Spinal cord (tissue), 10 donors: ENCODE results near the gene PDE6A. TPM values are rescaled to one million over a fixed set of nuclear protein-coding genes. Genes with fewer than 3 reads are reported as not detected.
"Not testable (repeated sequence)": the region's sequence is repeated elsewhere in the genome, so short reads cannot be mapped to it uniquely, and the experiment has no call there.

Experiments used
- DNase-seq, 6 donors: peaks; one replicate each; pipeline versions ENCODE4 v3.0.0 to v3.0.0-alpha.2; 2013 to 2015; ENCODE audit warnings: low spot score in 6 of 6, low read depth in 4 of 6
- H3K27ac ChIP-seq: one replicate; pipeline ENCODE4 v1.5.1; 2013; ENCODE audit warnings: low read depth, low read length, control low read depth
- H3K27me3 ChIP-seq: one replicate; pipeline ENCODE4 v1.6.1; 2013; ENCODE audit warnings: low read length; ENCODE audit not compliant: control insufficient read depth, insufficient read depth
- H3K36me3 ChIP-seq: one replicate; pipeline ENCODE4 v1.6.1; 2013; ENCODE audit warnings: low read length; ENCODE audit not compliant: control insufficient read depth, insufficient read depth
- H3K4me1 ChIP-seq: one replicate; pipeline ENCODE4 v1.6.1; 2013; ENCODE audit warnings: low read length; ENCODE audit not compliant: control insufficient read depth, insufficient read depth
- H3K4me3 ChIP-seq: one replicate; pipeline ENCODE4 v1.5.1; 2013; ENCODE audit warnings: low read depth, low read length, control low read depth
- H3K9me3 ChIP-seq: one replicate; pipeline ENCODE4 v1.6.1; 2013; ENCODE audit warnings: low read length; ENCODE audit not compliant: control insufficient read depth, insufficient read depth
- WGBS: methylation state at CpG from one replicate; pipeline ENCODE4 v1.1.5; 2013; ENCODE audit warnings: missing lambda C conversion rate; ENCODE audit not compliant: insufficient coverage; 5-methylcytosine and 5-hydroxymethylcytosine counted together
- polyA plus RNA-seq, 2 donors: library from polyadenylated mRNA; unstranded; fragments of 120-200 nt; gene quantifications; one replicate each; pipeline ENCODE4 v1.2.1, GENCODE V29; 2013; ENCODE audit not compliant: insufficient read length in 2 of 2
- total RNA-seq, 2 donors: library from RNA; depleted of rRNA in 1 of 2; stranded (reverse); fragments of 120-200 nt in 1 of 2; fragments of >200 nt in 1 of 2; gene quantifications; one replicate each; pipeline versions ENCODE4 v1.2.3 to v1.2.4, GENCODE V29; 2013 to 2014
- donor health status: healthy.

PDE6A gene
- total and polyA plus RNA-seq, 4 donors: 0.06 to 0.44 (median 0.17) TPM

DNA sequence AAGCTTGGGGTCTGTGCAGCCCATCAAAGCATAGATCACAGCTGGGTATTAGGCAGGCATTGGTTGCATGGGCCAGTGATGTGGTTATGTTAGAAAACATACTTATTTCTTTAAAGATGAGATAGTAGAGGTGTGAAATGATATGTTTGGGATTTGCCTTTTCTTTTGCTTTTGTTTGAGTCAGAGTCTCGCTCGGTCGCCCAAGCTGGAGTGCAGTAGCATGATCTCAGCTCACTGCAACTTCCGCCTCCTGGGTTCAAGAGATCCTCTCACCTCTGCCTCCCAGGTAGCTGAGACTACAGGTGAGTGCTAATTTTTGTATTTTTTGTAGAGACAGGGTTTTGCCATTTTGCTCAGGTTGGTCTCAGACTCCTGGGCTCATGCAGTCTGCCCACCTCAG lies 84.8 kb downstream of the PDE6A start:
- WGBS: no CpG with 5 or more reads among the region's 4 CpGs
- no peaks in the 10 kb centered on the region for H3K27me3 ChIP-seq
- no peak overlapping the region for H3K4me3 ChIP-seq
- no peaks in the 10 kb centered on the region for H3K36me3 ChIP-seq
- H3K9me3 ChIP-seq: no peaks in the 10 kb centered on the region
- H3K27ac ChIP-seq: no peak overlapping the region
- DNase-seq: no peak
- peaks cover 3% of the 10 kb centered on the region for H3K4me1 ChIP-seq

DNA sequence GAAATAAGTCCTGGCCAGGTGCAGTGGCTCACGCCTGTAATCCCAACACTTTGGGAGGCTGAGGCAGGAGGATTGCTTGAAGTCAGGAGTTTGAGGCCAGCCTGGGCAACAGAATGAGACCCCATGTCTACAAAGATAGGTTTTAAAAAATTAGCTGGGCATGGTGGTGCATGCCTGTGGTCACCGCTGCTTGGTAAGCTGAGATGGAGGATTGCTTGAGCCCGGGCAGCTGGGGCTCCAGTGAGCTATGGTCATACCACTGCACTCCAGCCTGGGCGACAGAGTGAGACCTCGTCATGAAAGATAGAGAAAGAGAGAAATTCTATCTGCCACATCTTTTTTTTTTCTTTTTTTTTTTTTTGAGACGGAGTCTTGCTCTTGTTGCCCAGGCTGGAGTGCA lies 86.1 kb downstream of the PDE6A start:
- not testable (repeated sequence) for H3K9me3 ChIP-seq, H3K36me3 ChIP-seq, H3K4me1 ChIP-seq, DNase-seq, H3K4me3 ChIP-seq, H3K27me3 ChIP-seq, H3K27ac ChIP-seq
- 100% methylated on average over 3 of the region's 6 CpGs for WGBS

DNA sequence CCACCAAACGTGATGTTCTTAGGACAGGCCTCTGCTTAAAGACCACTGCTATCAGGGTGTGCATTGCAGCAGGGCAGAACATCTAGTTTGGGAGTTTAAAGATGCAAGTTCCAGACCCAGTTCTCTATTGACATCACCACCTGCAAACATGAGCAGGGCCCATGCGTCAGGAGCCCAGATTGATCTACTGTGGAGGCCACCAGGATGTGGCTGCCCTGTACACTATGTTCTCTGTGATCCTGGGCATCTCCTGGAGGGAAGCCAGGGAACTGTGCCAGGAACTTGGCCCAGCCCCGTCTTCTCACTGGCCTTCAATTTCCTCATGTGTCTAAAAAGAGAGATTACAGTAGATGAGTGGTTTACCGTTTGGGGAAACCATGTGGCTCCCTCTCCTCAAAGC lies 87.1 kb downstream of the PDE6A start:
- H3K27ac ChIP-seq: no peak overlapping the region
- WGBS: 33% methylated on average over 1 of the region's 4 CpGs
- H3K4me1 ChIP-seq: peaks cover 3% of the 10 kb centered on the region
- no peaks in the 10 kb centered on the region for H3K9me3 ChIP-seq
- no peaks in the 10 kb centered on the region for H3K36me3 ChIP-seq
- H3K4me3 ChIP-seq: no peak overlapping the region
- peak in 3 of 6 donors; percentile 20 to 62 (median 59) for DNase-seq
- H3K27me3 ChIP-seq: no peaks in the 10 kb centered on the region

DNA sequence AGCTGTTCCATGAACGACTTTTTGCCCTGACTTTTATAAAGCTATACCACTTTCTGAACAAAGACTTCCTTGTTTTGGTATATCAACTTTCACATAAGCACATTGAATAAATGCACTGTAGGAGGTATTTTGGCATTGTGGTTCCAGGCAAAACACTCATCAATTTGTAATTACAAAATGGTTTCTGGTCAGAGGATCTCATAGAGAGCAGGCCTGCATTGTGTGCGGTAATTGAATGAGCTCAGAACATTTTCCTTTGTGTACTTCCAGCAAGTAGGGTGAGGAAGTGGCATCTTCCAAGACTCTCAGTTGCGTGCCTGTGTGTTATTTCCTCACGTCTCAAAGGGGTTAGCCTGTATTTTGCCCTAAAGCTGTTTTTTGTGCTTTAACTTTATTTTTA lies 89.2 kb downstream of the PDE6A start:
- DNase-seq: peak in 1 of 6 donors; percentile 45
- Histone ChIP-seq H3K4me3 (no peak overlapping the region), H3K4me1 (peaks cover 3% of the 10 kb centered on the region), H3K27me3 (no peaks in the 10 kb centered on the region), H3K9me3 (no peaks in the 10 kb centered on the region), H3K36me3 (no peaks in the 10 kb centered on the region), H3K27ac (peak overlapping the region; percentile 57)
- WGBS: 50% methylated on average over 1 of the region's 4 CpGs

DNA sequence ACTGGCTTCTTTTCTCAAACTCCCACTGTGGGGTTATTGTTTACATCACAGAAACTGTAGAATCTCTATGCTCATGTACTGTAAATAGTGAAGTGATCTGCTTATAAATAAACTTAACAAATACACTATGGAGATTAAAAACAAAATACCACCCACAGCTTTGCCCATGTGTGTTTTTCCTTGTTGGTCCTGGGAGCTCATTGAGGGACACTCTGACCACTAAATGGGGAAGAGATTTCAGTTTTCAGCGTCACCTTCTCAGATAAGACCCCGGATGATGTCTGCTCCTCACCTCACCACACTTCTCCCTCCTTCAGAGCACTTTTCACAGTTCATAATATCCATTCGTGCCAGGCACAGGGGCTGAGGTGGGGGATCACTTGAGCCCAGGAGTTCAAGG lies 89.7 kb downstream of the PDE6A start:
- H3K9me3 ChIP-seq: no peaks in the 10 kb centered on the region
- peaks cover 3% of the 10 kb centered on the region for H3K4me1 ChIP-seq
- DNase-seq: no peak
- WGBS: 45% methylated on average over 3 of the region's 3 CpGs
- H3K4me3 ChIP-seq: no peak overlapping the region
- H3K27me3 ChIP-seq: no peaks in the 10 kb centered on the region
- peak overlapping the region; percentile 57 for H3K27ac ChIP-seq
- H3K36me3 ChIP-seq: no peaks in the 10 kb centered on the region

DNA sequence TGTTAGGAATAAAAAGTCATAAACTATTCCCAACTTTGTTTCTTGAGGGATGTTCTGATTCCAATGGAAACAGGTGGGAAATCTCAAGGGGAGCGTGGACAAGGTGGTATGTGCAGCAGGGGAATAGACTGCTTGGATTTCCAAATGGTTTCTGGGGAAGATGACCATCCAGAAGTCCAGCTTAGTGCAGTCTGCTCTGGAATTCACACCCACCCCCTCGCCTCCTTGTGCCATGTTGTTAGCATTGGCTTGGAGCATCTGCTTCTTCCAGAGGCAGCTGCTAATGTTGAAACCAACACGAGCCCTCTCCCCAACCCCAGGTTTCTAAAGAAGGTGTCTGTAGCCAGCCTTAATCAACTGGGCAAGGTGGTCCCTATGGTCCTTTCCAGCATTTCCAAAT lies 90.9 kb downstream of the PDE6A start:
- WGBS: 93% methylated on average over 3 of the region's 3 CpGs
- no peak for DNase-seq

DNA sequence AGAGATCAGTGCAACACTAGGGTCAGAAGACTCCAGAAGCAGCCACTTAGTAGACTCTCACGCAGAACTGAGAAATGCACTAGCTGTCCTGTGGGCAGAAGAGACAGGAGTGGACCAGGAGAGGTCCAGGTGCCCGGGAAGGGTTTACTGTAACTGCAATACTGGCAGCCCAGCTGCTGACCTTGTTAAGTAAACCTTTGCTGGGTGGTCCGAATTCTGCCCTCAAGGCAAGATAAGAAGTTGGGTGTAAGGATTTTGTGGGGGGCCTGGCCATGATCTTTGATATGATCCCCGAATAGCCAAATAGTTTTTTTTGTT lies 91.3 kb downstream of the PDE6A start:
- H3K4me3 ChIP-seq: no peak overlapping the region
- peaks cover under 1% of the 10 kb centered on the region for H3K36me3 ChIP-seq
- no peaks in the 10 kb centered on the region for H3K27me3 ChIP-seq
- DNase-seq: no peak
- H3K9me3 ChIP-seq: no peaks in the 10 kb centered on the region
- 59% methylated on average over 4 of the region's 4 CpGs for WGBS
- H3K4me1 ChIP-seq: peaks cover 3% of the 10 kb centered on the region
- no peak overlapping the region for H3K27ac ChIP-seq

More for the DNA sequence above, 90.9 kb downstream of the PDE6A start:
- Histone ChIP-seq H3K9me3 (no peaks in the 10 kb centered on the region), H3K4me1 (peaks cover 3% of the 10 kb centered on the region), H3K4me3 (no peak overlapping the region), H3K27me3 (no peaks in the 10 kb centered on the region), H3K36me3 (no peaks in the 10 kb centered on the region), H3K27ac (no peak overlapping the region)

DNA sequence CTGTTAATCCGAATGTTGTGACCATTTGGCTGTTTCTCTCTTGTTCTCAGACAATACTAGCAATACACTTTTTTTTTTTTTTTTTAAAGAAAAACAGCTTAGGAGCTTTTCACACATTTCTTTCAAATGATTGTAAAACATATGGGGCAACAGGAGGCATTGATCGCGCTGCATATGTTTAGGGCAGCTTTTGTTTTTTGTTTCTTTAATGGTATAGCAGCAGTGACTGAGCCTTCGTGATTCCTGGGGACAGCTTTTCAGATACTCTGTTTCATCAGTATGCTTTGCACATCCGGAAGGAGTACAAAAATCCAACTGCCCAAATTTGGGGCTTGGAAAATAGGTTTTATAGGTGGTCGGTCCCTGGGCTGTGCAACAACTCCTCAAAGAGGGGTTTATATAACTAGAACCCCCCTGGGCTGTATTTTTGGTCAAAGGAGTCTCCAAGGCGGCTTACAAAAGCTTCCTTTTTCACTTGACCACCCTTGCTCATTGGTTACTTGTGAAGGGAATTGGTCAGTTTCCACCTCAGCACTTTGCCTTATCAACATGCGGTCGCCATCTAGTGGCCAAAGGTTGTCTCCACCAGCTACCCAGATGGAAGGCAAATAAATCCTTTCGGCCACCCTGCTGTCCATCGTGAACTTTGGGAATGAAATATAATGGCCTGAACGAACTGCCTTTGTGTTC lies 91.8 kb downstream of the PDE6A start:
- 22% methylated on average over 6 of the region's 12 CpGs for WGBS
- Histone ChIP-seq H3K36me3 (peaks cover 5% of the 10 kb centered on the region), H3K27me3 (no peaks in the 10 kb centered on the region), H3K4me3 (peak overlapping the region; percentile 5), H3K27ac (no peak overlapping the region), H3K9me3 (no peaks in the 10 kb centered on the region), H3K4me1 (peaks cover 3% of the 10 kb centered on the region)
- peak in 5 of 6 donors; percentile 57 to 94 (median 71) for DNase-seq

DNA sequence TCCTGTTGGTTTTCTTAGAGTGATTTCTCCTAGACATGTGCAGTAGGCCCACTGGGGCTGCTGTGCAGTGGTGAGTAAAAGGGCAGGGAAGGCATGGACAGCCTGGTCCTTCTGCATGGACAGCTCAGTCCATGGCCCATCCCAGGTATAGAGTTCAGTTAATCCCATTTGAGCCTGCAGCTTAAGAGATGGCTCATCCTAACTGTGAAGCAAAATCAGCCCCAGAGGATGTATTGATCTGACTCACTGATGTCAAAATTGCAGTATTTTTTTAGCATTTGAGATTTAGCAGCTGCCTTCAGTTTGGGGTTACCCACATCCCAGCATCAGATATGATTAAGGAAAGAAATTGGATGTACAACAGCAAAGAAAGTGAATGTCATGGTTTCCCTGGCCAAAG lies 93.4 kb downstream of the PDE6A start:
- H3K4me3 ChIP-seq: no peak overlapping the region
- no peak for DNase-seq
- H3K9me3 ChIP-seq: no peaks in the 10 kb centered on the region
- peaks cover 6% of the 10 kb centered on the region for H3K4me1 ChIP-seq
- peaks cover 18% of the 10 kb centered on the region for H3K36me3 ChIP-seq
- H3K27me3 ChIP-seq: no peaks in the 10 kb centered on the region
- H3K27ac ChIP-seq: no peak overlapping the region

DNA sequence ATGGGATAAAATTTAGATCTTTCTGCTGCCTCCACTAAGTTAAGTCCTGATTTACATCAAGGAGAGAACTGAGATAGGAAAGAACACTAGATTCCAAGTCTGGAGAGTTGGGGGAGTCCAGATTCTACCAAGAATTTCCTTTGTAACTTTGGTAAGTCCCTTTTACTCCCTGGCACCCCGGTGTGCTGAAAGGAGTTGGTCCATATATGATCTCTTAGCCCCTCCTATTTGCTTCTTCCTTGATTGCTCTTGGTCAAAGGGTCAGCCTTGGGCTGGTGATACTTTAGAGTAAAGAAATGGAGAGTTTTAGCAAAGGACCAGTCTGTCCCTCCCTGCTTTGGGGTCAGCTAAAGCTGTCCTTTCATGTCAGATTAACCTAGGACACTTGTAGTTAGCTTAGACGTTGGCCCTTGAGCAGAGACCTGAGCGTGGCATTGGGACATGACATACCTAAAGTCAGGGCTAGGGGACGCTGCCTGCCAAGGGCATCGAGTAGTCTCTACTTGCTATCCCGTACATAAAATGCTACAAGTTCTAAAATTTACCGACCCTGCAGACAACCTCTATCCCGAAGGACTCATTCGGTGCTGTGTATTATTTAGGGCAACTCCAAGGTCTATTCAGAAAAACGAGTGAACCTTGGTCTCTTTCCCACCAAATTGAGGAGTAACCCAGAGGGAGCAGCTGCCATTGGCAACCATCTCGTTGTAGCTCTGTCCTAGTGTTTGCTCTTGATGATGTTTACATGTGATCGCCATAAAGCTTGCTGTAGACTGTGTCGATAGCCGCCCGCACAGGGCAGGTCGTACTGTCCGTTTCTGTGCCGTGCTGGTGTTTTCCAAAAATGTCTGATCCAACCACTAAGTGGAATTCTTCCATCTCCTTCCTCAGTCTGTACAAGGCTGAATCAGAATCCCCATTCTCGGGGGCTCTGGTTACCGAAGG lies 94.4 kb downstream of the PDE6A start:
- Histone ChIP-seq H3K36me3 (peaks cover 22% of the 10 kb centered on the region), H3K27me3 (no peaks in the 10 kb centered on the region), H3K4me1 (peaks cover 6% of the 10 kb centered on the region), H3K4me3 (no peak overlapping the region), H3K27ac (no peak overlapping the region), H3K9me3 (no peaks in the 10 kb centered on the region)
- no peak for DNase-seq
- WGBS: 90% methylated on average over 16 of the region's 20 CpGs
